ENCODE results near the gene MMADHC. TPM values are rescaled to one million over a fixed set of nuclear protein-coding genes. Genes with fewer than 3 reads are reported as not detected.

The MMADHC gene
- total RNA-seq, 1 donor from 2014 or later = 70.9 TPM

DNA sequence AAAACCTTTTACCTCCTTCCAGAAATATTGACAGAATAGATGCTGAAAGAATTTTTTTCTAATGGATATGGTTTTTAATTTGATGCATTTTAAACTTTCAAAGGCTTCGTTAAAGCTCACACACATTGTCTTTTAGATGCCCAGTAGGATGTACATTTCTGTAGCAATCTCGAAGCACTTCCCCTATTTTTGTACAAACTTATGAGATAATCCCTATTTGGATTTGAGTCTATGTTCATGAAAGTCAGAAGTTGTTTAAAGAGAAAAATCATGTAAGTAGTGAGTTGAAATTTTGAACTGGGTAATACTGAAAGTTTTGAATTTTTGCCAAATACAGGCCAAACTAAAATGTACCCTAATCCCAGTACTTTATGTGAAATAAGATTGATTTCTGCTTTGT lies 38.1 kb upstream of the MMADHC start:
- DNase-seq (no peak), ATAC-seq (no peak)
- Histone ChIP-seq H3K9me3 (no peaks in the 10 kb centered on the region), H3K36me3 (no peaks in the 10 kb centered on the region), H3K27ac (no peak overlapping the region), H3K27me3 (no peaks in the 10 kb centered on the region), H3K4me3 (no peak overlapping the region), H3K4me1 (no peaks in the 10 kb centered on the region)
- intact Hi-C loops (cut with DNase I) = no loop called here
- TF ChIP-seq, protein P1, sequence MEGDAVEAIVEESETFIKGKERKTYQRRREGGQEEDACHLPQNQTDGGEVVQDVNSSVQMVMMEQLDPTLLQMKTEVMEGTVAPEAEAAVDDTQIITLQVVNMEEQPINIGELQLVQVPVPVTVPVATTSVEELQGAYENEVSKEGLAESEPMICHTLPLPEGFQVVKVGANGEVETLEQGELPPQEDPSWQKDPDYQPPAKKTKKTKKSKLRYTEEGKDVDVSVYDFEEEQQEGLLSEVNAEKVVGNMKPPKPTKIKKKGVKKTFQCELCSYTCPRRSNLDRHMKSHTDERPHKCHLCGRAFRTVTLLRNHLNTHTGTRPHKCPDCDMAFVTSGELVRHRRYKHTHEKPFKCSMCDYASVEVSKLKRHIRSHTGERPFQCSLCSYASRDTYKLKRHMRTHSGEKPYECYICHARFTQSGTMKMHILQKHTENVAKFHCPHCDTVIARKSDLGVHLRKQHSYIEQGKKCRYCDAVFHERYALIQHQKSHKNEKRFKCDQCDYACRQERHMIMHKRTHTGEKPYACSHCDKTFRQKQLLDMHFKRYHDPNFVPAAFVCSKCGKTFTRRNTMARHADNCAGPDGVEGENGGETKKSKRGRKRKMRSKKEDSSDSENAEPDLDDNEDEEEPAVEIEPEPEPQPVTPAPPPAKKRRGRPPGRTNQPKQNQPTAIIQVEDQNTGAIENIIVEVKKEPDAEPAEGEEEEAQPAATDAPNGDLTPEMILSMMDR (IDR thresholded peaks at IDR 0.05) = no peak

DNA sequence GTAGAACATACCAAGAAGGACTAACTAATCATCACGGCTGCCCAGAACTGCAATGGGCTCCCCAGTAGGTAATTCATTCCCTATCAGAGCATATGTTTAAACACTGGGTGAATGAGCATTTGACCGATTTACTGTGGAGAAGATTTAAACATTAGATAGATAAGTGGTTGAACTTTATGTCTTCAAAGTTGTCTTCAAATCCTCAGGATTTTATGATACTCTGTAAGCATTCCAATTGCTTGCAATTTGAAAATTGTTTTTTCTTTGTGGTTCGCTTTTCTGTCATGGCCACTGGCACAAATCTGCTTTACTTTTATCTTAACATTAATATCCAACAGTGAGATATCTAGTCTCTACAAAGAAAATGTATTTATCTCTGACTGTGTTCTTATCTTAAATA lies 37.7 kb upstream of the MMADHC start:
- Histone ChIP-seq H3K9me3 (no peaks in the 10 kb centered on the region), H3K36me3 (no peaks in the 10 kb centered on the region), H3K27me3 (no peaks in the 10 kb centered on the region), H3K27ac (no peak overlapping the region), H3K4me1 (no peaks in the 10 kb centered on the region), H3K4me3 (no peak overlapping the region)
- ATAC-seq = no peak
- no peak for DNase-seq
- TF ChIP-seq, protein P1 (IDR thresholded peaks at IDR 0.05) = no peak
- intact Hi-C loops (cut with DNase I) = no loop called here

DNA sequence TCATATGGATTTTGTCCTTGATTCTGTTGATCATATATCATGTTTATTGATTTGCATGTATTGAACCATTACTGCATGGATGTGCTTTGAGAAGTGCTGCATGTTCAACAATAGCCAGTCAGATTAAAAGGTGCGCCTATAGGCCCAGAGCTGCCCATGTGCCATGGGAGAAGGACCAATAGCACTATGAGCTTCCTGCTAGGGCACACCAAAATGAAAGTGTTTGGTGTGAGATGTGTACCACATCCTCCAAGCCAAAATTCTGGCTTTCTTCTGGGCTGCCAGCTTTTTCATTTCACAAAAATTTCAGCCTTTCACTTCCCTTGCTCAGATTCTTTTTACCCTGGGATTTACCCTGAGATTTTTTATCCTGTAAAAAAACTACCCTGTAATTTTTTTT lies 34.8 kb upstream of the MMADHC start:
- ATAC-seq (no peak), DNase-seq (no peak)
- Histone ChIP-seq H3K36me3 (no peaks in the 10 kb centered on the region), H3K9me3 (no peaks in the 10 kb centered on the region), H3K27me3 (no peaks in the 10 kb centered on the region), H3K4me1 (no peaks in the 10 kb centered on the region), H3K4me3 (no peak overlapping the region), H3K27ac (no peak overlapping the region)
- TF ChIP-seq, protein P1 (IDR thresholded peaks at IDR 0.05) = no peak
- intact Hi-C loops (cut with DNase I) = no loop called here

GRCh38 chr2:149617476-149617875 lies 29.9 kb upstream of the MMADHC start:
- TF ChIP-seq, protein P1 (IDR thresholded peaks at IDR 0.05) = no peak
- Histone ChIP-seq H3K9me3 (no peaks in the 10 kb centered on the region), H3K36me3 (no peaks in the 10 kb centered on the region), H3K27ac (no peak overlapping the region), H3K27me3 (no peaks in the 10 kb centered on the region), H3K4me1 (peaks cover 3% of the 10 kb centered on the region), H3K4me3 (no peak overlapping the region)
- no peak for ATAC-seq
- intact Hi-C loops (cut with DNase I) = no loop called here
- no peak for DNase-seq

GRCh38 chr2:149616681-149617456 lies 29.3 kb upstream of the MMADHC start:
- Histone ChIP-seq H3K36me3 (no peaks in the 10 kb centered on the region), H3K27ac (no peak overlapping the region), H3K4me1 (peaks cover 9% of the 10 kb centered on the region), H3K4me3 (no peak overlapping the region), H3K27me3 (no peaks in the 10 kb centered on the region), H3K9me3 (no peaks in the 10 kb centered on the region)
- DNase-seq (no peak), ATAC-seq (no peak)
- TF ChIP-seq, protein P1 (IDR thresholded peaks at IDR 0.05) = no peak
- intact Hi-C loops (cut with DNase I) = no loop called here
